ENCODE data around the gene ASCC1. TPM values are rescaled to one million over a fixed set of nuclear protein-coding genes. Genes with fewer than 3 reads are reported as not detected.

ASCC1 gene
- total RNA-seq, 1 donor from 2014 or later = 21.4 TPM

DNA sequence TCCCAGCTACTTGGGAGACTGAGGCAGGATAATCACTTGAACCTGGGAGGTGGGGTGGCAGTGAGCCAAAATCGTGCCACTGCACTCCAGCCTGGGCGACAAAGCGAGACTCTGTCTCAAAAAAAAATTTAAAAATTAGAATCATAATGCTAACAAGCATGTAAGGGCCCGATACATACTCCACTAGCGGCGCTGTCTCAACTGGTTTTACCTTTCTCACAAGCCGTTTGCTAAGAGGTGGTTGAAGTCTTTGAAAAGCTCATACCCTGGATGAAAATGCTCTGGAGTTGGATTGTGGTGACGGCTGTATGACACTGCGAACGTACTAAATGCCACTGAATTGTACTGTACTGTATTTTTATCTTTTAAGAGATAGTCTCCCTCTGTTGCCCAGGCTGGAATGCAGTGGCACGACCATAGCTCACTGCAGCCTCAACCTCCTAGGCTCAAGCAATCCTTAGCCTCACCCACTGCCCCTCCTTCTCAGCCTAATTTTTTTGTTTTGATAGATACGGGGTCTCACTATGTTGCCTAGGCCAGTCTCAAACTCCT lies 157.7 kb downstream of the ASCC1 start:
- no peaks in the 10 kb centered on the region for H3K9me3 ChIP-seq (ENCODE audit: control insufficient read depth in 3 of 3, low read length in 3 of 3)
- no peak overlapping the region for H3K4me3 ChIP-seq (ENCODE audit: low read length in 3 of 3)
- H3K4me1 ChIP-seq (ENCODE audit: control insufficient read depth in 3 of 3, insufficient read depth in 3 of 3, low read length in 3 of 3) = peaks cover 0 to 5% (median 0%) of the 10 kb centered on the region in 3 donors
- peaks cover 0 to 2% (median 0%) of the 10 kb centered on the region in 3 donors for H3K27me3 ChIP-seq (ENCODE audit: control insufficient read depth in 3 of 3, insufficient read depth in 3 of 3, low read length in 3 of 3)
- no peak overlapping the region for H3K9ac ChIP-seq (ENCODE audit: low read depth in 1 of 3, low read length in 3 of 3)
- H3K36me3 ChIP-seq (ENCODE audit: control insufficient read depth in 3 of 3, insufficient read depth in 3 of 3, low read length in 3 of 3) = no peaks in the 10 kb centered on the region
- no peak overlapping the region for H3K27ac ChIP-seq (ENCODE audit: low read depth, low read length)

DNA sequence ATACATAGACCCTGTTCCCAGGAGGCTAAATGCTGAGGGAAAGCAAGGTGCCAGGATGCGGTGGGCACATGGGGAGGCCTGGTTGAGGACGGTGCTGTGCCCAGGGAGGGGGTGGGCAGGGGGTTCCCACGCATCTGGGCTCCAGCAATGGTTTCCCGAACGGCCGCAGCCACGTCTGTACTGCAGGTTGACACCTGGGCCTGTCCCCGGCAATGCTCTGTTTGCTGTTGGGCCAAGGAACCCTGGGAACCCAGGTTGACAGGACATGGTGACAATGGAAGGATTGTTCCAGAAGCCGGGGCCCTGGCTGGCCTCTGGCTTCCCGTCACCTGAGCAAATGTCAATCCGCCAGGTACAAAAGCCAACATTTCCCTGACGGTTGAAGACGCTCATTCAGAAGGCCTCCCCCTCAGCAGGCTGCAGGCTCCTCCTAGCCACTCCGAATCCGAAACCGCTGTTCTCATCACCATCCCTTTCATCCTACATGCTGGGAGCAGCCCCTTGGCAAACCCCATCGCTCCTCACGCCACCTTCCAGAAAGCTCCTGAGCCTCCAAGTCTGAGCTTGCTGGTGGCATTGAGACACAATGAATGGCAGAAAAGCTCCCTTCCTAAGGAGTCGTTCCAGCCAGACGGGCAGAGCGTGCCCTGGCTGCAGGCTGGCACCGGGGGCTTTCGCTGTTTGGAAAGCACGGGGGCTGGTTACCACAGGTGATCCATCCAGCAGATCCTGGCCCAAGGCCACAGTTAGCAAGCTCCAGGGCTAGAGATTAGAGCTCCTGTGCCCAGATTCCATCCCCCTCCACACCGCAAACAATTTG lies 158.9 kb downstream of the ASCC1 start:
- H3K27ac ChIP-seq (ENCODE audit: low read depth, low read length) = no peak overlapping the region
- H3K9me3 ChIP-seq (ENCODE audit: control insufficient read depth in 3 of 3, low read length in 3 of 3) = no peaks in the 10 kb centered on the region
- no peak overlapping the region for H3K4me3 ChIP-seq (ENCODE audit: low read length in 3 of 3)
- H3K9ac ChIP-seq (ENCODE audit: low read depth in 1 of 3, low read length in 3 of 3) = no peak overlapping the region
- peaks cover 0 to 5% (median 0%) of the 10 kb centered on the region in 3 donors for H3K4me1 ChIP-seq (ENCODE audit: control insufficient read depth in 3 of 3, insufficient read depth in 3 of 3, low read length in 3 of 3)
- peaks cover 0 to 2% (median 0%) of the 10 kb centered on the region in 3 donors for H3K27me3 ChIP-seq (ENCODE audit: control insufficient read depth in 3 of 3, insufficient read depth in 3 of 3, low read length in 3 of 3)
- H3K36me3 ChIP-seq (ENCODE audit: control insufficient read depth in 3 of 3, insufficient read depth in 3 of 3, low read length in 3 of 3) = no peaks in the 10 kb centered on the region

DNA sequence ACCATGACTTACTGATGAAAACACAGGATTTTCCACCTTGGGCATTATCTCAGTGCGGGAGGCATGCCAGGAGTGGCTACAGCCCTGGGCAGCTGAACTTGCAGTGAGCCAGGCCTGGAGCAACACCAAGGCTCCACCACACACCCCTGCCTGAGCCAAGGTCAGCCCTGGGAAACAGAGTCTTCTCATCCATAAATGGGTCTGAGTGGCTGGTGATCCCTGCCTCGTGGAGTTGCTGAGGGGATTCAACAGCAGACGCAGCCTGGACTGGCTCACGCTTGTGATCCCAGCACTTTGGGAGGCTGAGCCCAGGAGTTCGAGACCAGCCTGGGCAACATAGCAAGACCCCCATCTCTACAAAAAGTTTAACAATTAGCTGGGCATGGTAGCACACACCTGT lies 160.0 kb downstream of the ASCC1 start:
- H3K9ac ChIP-seq (ENCODE audit: low read depth in 1 of 3, low read length in 3 of 3) = no peak overlapping the region
- no peak overlapping the region for H3K4me3 ChIP-seq (ENCODE audit: low read length in 3 of 3)
- peaks cover 0 to 5% (median 0%) of the 10 kb centered on the region in 3 donors for H3K4me1 ChIP-seq (ENCODE audit: control insufficient read depth in 3 of 3, insufficient read depth in 3 of 3, low read length in 3 of 3)
- peaks cover 0 to 2% (median 0%) of the 10 kb centered on the region in 3 donors for H3K27me3 ChIP-seq (ENCODE audit: control insufficient read depth in 3 of 3, insufficient read depth in 3 of 3, low read length in 3 of 3)
- H3K36me3 ChIP-seq (ENCODE audit: control insufficient read depth in 3 of 3, insufficient read depth in 3 of 3, low read length in 3 of 3) = no peaks in the 10 kb centered on the region
- no peaks in the 10 kb centered on the region for H3K9me3 ChIP-seq (ENCODE audit: control insufficient read depth in 3 of 3, low read length in 3 of 3)
- H3K27ac ChIP-seq (ENCODE audit: low read depth, low read length) = no peak overlapping the region

DNA sequence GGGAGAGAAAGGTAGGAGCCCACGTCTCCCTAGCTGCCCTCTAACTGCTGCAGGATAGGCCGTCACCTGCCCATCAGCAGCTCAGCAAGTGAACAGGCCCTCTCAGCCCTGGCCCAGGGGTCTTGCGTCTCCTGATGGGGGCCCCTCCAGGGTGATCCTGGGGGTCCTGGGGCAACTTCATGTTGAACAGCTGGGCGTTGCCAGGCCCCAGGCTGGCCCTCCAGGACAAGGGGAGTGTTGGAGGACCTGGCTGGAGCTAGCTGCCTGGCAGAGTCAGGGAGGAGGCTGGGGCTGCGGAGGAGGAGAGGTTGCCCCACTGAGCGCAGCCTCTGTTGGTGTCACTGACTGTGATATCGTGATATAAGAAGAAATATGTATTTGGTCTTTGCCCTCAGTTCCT lies 162.4 kb downstream of the ASCC1 start:
- no peak overlapping the region for H3K4me3 ChIP-seq (ENCODE audit: low read length in 3 of 3)
- H3K27ac ChIP-seq (ENCODE audit: low read depth, low read length) = no peak overlapping the region
- no peak overlapping the region for H3K9ac ChIP-seq (ENCODE audit: low read depth in 1 of 3, low read length in 3 of 3)
- no peaks in the 10 kb centered on the region for H3K9me3 ChIP-seq (ENCODE audit: control insufficient read depth in 3 of 3, low read length in 3 of 3)
- no peaks in the 10 kb centered on the region for H3K36me3 ChIP-seq (ENCODE audit: control insufficient read depth in 3 of 3, insufficient read depth in 3 of 3, low read length in 3 of 3)
- H3K27me3 ChIP-seq (ENCODE audit: control insufficient read depth in 3 of 3, insufficient read depth in 3 of 3, low read length in 3 of 3) = no peaks in the 10 kb centered on the region
- H3K4me1 ChIP-seq (ENCODE audit: control insufficient read depth in 3 of 3, insufficient read depth in 3 of 3, low read length in 3 of 3) = peaks cover 0 to 5% (median 5%) of the 10 kb centered on the region in 3 donors

DNA sequence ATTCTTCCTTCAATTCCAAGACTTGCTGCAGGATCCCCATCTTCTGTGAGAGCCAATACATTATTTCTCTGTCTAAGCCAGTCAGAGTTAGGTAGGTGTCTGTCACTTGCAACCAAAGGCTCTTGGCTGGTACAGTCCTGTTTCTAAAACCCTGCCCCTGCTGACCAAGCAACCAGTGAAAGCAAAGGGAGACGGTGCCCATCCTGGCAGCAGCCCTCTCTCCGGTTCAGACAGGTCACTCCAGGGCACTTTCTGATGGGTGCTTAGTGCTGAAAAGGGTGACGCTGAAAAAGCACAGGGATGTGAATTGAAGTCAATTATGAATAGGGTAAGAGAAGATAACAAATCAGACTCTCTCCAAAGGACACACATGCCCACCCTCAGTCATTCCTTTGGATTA lies 165.2 kb downstream of the ASCC1 start:
- Histone ChIP-seq H3K4me3 (ENCODE audit: low read length in 3 of 3) (no peak overlapping the region), H3K9ac (ENCODE audit: low read depth in 1 of 3, low read length in 3 of 3) (no peak overlapping the region), H3K36me3 (ENCODE audit: control insufficient read depth in 3 of 3, insufficient read depth in 3 of 3, low read length in 3 of 3) (no peaks in the 10 kb centered on the region), H3K27ac (ENCODE audit: low read depth, low read length) (no peak overlapping the region), H3K9me3 (ENCODE audit: control insufficient read depth in 3 of 3, low read length in 3 of 3) (peaks cover 0 to 4% (median 0%) of the 10 kb centered on the region in 3 donors), H3K27me3 (ENCODE audit: control insufficient read depth in 3 of 3, insufficient read depth in 3 of 3, low read length in 3 of 3) (no peaks in the 10 kb centered on the region), H3K4me1 (ENCODE audit: control insufficient read depth in 3 of 3, insufficient read depth in 3 of 3, low read length in 3 of 3) (peaks cover 0 to 5% (median 2%) of the 10 kb centered on the region in 3 donors)

DNA sequence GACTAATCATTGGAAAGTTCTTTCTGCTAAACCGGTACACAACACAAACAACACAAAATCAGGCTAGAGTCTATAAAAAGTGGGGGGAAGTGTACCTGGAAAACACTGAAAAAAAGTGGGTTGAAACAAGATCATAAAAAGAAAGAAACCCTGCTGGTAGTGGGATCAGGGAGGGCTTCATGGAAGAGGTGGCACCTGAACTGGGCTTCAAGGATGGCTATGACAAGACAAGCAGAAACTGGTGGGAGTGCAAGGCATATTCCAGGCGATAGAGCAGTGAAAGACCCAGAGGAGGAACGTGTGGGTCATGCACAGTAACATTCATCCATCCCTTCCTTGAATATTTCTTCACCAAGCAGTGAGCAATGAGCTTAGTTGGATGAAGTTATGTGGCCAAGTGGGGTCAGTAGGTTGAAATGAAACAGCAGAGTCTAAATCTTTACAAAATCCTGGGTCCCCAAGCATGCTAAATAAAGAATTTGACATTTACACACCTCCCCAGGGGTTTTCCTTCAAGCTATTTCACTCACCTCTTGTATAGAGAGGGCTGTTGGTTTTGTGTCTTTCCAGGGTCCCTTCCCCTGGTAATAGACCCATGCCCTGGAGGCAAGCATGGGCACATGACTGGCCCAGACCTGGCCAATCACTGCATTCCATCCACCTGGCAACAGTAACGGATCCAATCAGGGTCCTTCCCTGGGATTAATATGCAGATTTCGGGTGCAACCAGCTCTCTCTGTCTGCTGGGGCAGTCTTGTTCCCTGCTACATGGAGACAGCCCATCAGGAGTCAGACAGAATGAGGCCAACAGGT lies 165.9 kb downstream of the ASCC1 start:
- Histone ChIP-seq H3K27ac (ENCODE audit: low read depth, low read length) (no peak overlapping the region), H3K4me3 (ENCODE audit: low read length in 3 of 3) (no peak overlapping the region), H3K36me3 (ENCODE audit: control insufficient read depth in 3 of 3, insufficient read depth in 3 of 3, low read length in 3 of 3) (no peaks in the 10 kb centered on the region), H3K9ac (ENCODE audit: low read depth in 1 of 3, low read length in 3 of 3) (no peak overlapping the region), H3K9me3 (ENCODE audit: control insufficient read depth in 3 of 3, low read length in 3 of 3) (peaks cover 0 to 4% (median 0%) of the 10 kb centered on the region in 3 donors), H3K27me3 (ENCODE audit: control insufficient read depth in 3 of 3, insufficient read depth in 3 of 3, low read length in 3 of 3) (no peaks in the 10 kb centered on the region), H3K4me1 (ENCODE audit: control insufficient read depth in 3 of 3, insufficient read depth in 3 of 3, low read length in 3 of 3) (peaks cover 0 to 5% (median 0%) of the 10 kb centered on the region in 3 donors)

DNA sequence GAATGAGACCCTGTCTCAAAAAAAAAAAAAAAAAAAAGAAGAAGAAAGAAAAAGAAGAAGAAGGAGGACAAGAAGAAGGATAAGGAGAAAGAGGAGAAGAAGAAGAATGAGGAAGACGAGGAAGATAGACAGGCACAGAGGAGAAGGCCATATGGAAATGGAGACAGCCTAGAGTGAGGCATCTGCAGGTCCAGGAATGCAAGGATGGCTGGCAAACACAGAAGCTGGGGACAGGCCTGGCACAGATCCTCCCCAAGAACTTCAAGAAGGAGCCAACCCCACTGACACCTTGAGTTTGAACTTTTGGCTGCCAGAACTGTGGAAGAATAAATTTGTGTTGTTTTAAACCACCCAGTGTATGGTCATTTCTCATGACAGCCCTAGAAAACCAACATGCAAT lies 166.6 kb downstream of the ASCC1 start:
- Histone ChIP-seq H3K27ac (ENCODE audit: low read depth, low read length) (no peak overlapping the region), H3K9me3 (ENCODE audit: control insufficient read depth in 3 of 3, low read length in 3 of 3) (peaks cover 0 to 4% (median 0%) of the 10 kb centered on the region in 3 donors), H3K4me1 (ENCODE audit: control insufficient read depth in 3 of 3, insufficient read depth in 3 of 3, low read length in 3 of 3) (peaks cover 3 to 7% (median 3%) of the 10 kb centered on the region in 3 donors), H3K27me3 (ENCODE audit: control insufficient read depth in 3 of 3, insufficient read depth in 3 of 3, low read length in 3 of 3) (no peaks in the 10 kb centered on the region), H3K9ac (ENCODE audit: low read depth in 1 of 3, low read length in 3 of 3) (no peak overlapping the region), H3K36me3 (ENCODE audit: control insufficient read depth in 3 of 3, insufficient read depth in 3 of 3, low read length in 3 of 3) (no peaks in the 10 kb centered on the region), H3K4me3 (ENCODE audit: low read length in 3 of 3) (no peak overlapping the region)

DNA sequence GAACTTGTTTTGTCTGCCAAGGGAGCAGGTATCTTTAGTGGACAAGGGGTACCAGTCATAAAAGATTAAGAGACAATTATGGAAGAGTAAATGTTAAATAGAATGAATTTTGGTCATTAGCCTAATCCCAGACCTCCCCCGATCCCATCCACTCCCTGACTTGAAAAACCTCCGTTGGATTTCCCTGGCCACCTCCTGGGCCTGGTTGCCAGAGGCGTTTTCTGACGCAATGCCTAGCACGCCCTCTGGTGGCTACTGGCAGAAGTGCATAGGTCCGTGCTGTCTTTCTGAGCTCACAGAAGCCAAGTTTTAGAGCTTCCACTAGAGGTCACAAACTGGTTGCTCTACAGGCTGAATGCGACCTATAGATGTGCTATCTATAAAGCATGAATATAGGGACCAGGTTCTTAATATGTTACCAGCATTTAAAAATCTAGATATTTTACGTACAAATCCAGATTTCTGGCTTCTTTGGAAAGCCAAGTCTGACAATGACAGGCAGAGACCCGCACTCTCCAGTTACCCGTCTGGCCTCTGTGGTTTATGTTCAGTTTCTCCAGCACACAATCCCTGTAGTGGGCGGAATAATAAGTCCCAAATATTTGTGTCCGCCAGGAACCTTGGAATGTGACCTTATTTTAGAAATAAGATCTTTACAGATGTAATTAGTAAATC lies 167.5 kb downstream of the ASCC1 start:
- no peaks in the 10 kb centered on the region for H3K27me3 ChIP-seq (ENCODE audit: control insufficient read depth in 3 of 3, insufficient read depth in 3 of 3, low read length in 3 of 3)
- H3K9me3 ChIP-seq (ENCODE audit: control insufficient read depth in 3 of 3, low read length in 3 of 3) = peaks cover 0 to 4% (median 0%) of the 10 kb centered on the region in 3 donors
- H3K36me3 ChIP-seq (ENCODE audit: control insufficient read depth in 3 of 3, insufficient read depth in 3 of 3, low read length in 3 of 3) = no peaks in the 10 kb centered on the region
- no peak overlapping the region for H3K4me3 ChIP-seq (ENCODE audit: low read length in 3 of 3)
- H3K4me1 ChIP-seq (ENCODE audit: control insufficient read depth in 3 of 3, insufficient read depth in 3 of 3, low read length in 3 of 3) = peaks cover 6 to 14% (median 7%) of the 10 kb centered on the region in 3 donors
- no peak overlapping the region for H3K27ac ChIP-seq (ENCODE audit: low read depth, low read length)
- H3K9ac ChIP-seq (ENCODE audit: low read depth in 1 of 3, low read length in 3 of 3) = no peak overlapping the region

All from skeletal muscle tissue (tissue), 4 donors.